ENCODE data around the gene NAALADL2. TPM values are rescaled to one million over a fixed set of nuclear protein-coding genes. Genes with fewer than 3 reads are reported as not detected.

Gene NAALADL2
- polyA plus RNA-seq, 2 of the 4 experiments (the other 2 are of a cell fraction), result 0.09 to 0.28 TPM

- 32% methylated on average over 3 of the region's 3 CpGs for WGBS (ENCODE audit: missing lambda C conversion rate)
- Histone ChIP-seq H3K4me1 (no peaks in the 10 kb centered on the region), H3K27ac (no peak overlapping the region), H3K4me2 (no peak overlapping the region), H3K4me3 (no peak overlapping the region), H3K9me3 (no peaks in the 10 kb centered on the region)
- no peak for ATAC-seq
- FAIRE-seq, result no peak
- no peak for DNase-seq (ENCODE audit: low read depth in 1 of 2, low spot score in 1 of 2)
- CTCF ChIA-PET, result no interaction called here
- TF ChIP-seq, protein P1, sequence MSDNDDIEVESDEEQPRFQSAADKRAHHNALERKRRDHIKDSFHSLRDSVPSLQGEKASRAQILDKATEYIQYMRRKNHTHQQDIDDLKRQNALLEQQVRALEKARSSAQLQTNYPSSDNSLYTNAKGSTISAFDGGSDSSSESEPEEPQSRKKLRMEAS (IDR thresholded peaks at IDR 0.05), result no peak
- TF ChIP-seq HOXA7 (CRISPR knock-in tag; IDR thresholded peaks at IDR 0.05) (no peak), EHF (CRISPR knock-in tag; IDR thresholded peaks at IDR 0.05) (no peak), SMC3 (IDR thresholded peaks at IDR 0.05) (no peak), FOSB (CRISPR knock-in tag; IDR thresholded peaks at IDR 0.05) (no peak), ZC3H11A (IDR thresholded peaks at IDR 0.05) (no peak), JUNB (IDR thresholded peaks at IDR 0.05) (no peak), RARB (CRISPR knock-in tag; IDR thresholded peaks at IDR 0.05) (no peak), HDAC2 (IDR thresholded peaks at IDR 0.05) (no peak), RAD21 (conservative IDR thresholded peaks at IDR 0.05 in 1 of 2, IDR thresholded peaks at IDR 0.05 in 1 of 2) (no peak), BHLHE40 (IDR thresholded peaks at IDR 0.05; ENCODE audit: low read depth, low read length) (no peak), CHD2 (IDR thresholded peaks at IDR 0.05; ENCODE audit: low read length, partially characterized antibody) (no peak)
- TF ChIP-seq, protein P2, sequence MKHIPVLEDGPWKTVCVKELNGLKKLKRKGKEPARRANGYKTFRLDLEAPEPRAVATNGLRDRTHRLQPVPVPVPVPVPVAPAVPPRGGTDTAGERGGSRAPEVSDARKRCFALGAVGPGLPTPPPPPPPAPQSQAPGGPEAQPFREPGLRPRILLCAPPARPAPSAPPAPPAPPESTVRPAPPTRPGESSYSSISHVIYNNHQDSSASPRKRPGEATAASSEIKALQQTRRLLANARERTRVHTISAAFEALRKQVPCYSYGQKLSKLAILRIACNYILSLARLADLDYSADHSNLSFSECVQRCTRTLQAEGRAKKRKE (CRISPR knock-in tag; IDR thresholded peaks at IDR 0.05; ENCODE audit: low read depth), result no peak
- TF ChIP-seq, protein P3, sequence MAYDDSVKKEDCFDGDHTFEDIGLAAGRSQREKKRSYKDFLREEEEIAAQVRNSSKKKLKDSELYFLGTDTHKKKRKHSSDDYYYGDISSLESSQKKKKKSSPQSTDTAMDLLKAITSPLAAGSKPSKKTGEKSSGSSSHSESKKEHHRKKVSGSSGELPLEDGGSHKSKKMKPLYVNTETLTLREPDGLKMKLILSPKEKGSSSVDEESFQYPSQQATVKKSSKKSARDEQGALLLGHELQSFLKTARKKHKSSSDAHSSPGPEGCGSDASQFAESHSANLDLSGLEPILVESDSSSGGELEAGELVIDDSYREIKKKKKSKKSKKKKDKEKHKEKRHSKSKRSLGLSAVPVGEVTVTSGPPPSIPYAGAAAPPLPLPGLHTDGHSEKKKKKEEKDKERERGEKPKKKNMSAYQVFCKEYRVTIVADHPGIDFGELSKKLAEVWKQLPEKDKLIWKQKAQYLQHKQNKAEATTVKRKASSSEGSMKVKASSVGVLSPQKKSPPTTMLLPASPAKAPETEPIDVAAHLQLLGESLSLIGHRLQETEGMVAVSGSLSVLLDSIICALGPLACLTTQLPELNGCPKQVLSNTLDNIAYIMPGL (CRISPR knock-in tag; IDR thresholded peaks at IDR 0.05; ENCODE audit: borderline replicate concordance), result no peak
- TF ChIP-seq, protein P4, sequence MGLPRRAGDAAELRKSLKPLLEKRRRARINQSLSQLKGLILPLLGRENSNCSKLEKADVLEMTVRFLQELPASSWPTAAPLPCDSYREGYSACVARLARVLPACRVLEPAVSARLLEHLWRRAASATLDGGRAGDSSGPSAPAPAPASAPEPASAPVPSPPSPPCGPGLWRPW (IDR thresholded peaks at IDR 0.05), result no peak
- TF ChIP-seq, protein P5, sequence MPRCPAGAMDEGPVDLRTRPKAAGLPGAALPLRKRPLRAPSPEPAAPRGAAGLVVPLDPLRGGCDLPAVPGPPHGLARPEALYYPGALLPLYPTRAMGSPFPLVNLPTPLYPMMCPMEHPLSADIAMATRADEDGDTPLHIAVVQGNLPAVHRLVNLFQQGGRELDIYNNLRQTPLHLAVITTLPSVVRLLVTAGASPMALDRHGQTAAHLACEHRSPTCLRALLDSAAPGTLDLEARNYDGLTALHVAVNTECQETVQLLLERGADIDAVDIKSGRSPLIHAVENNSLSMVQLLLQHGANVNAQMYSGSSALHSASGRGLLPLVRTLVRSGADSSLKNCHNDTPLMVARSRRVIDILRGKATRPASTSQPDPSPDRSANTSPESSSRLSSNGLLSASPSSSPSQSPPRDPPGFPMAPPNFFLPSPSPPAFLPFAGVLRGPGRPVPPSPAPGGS (IDR thresholded peaks at IDR 0.05), result no peak
- POLR2A ChIA-PET, result no interaction called here
Observed at GRCh38 chr3:175511219-175511785, 652.2 kb downstream of the NAALADL2 start.

GRCh38 chr3:175512700-175513099 lies 653.6 kb downstream of the NAALADL2 start:
- FAIRE-seq, result no peak
- no peak for DNase-seq (ENCODE audit: low read depth in 1 of 2, low spot score in 1 of 2)
- WGBS (ENCODE audit: missing lambda C conversion rate), result 61% methylated on average over 2 of the region's 2 CpGs
- no peak for ATAC-seq
- no peak overlapping the region for H3K4me2 ChIP-seq
- H3K9me3 ChIP-seq, result no peaks in the 10 kb centered on the region
- no peaks in the 10 kb centered on the region for H3K4me1 ChIP-seq
- no peak overlapping the region for H3K4me3 ChIP-seq
- TF ChIP-seq POLR2AphosphoS2 (conservative IDR thresholded peaks at IDR 0.05; ENCODE audit: low read length) (no peak), ZNF302 (CRISPR knock-in tag; IDR thresholded peaks at IDR 0.05) (no peak), BHLHE40 (IDR thresholded peaks at IDR 0.05; ENCODE audit: low read depth, low read length) (no peak), NR3C1 (IDR thresholded peaks at IDR 0.05) (no peak), ZFP36 (IDR thresholded peaks at IDR 0.05; ENCODE audit: borderline replicate concordance, partially characterized antibody) (no peak), EP300 (IDR thresholded peaks at IDR 0.05) (no peak), CBX2 (IDR thresholded peaks at IDR 0.05; ENCODE audit: borderline replicate concordance, low read depth) (no peak), HOXB13 (CRISPR knock-in tag; IDR thresholded peaks at IDR 0.05; ENCODE audit: low read depth) (no peak), FOSL2 (IDR thresholded peaks at IDR 0.05) (no peak), FOSL2 (CRISPR knock-in tag; IDR thresholded peaks at IDR 0.05) (no peak)
- H3K27ac ChIP-seq, result no peak overlapping the region
- ChIA-PET POLR2A (no interaction called here), CTCF (no interaction called here)

Measured in A549 (cell line).